HG03565 (cell line): ENCODE results near the gene KRT33A.

ENCODE experiments used
- ATAC-seq: cut with Tn5 transposase; IDR thresholded peaks from one replicate; pipeline ENCODE4 v1.9.1; 2021; ENCODE audit warnings: mild to moderate bottlenecking, moderate library complexity; ENCODE audit not compliant: unreplicated experiment

The KRT33A gene

DNA sequence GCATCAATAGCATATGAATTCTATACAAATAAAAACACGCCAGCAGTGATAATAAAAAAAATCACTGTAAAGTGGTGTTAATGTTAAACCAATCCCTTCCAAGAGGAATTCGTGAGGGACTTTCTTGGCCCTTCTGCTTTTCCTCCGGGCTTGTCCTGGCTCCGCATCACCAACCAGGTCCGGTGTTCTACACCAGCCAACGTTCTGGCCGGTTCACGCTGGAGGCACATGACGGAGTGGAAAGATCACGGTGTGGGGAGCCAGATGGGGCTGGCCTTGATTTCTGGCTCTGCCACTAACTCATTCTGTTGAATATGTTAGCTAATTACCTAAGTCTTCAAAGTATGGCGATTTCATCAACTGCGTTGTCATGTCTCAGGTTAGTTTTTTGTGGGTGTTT is 46.5 kb downstream of the KRT33A start:
- ATAC-seq = no peak

DNA sequence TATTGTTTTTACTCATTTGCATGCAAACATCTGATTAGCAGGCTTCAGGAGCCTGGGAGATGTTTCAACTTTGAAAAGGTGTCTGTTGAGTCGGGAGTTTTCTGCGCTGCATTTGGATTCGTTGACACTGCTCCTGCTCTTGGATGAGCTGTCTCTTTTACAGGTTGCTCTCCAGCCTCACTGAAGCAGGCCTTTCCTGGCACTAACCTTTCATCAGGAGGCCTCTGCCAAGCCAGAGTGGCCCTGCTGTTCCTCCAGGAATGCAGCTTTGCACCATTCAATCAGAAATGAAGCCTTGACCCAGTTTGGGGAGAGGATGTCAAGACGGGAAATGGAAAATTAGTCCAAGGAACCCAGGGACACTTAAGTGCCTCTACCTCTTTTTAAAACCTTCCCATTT is 47.6 kb downstream of the KRT33A start:
- ATAC-seq = no peak

DNA sequence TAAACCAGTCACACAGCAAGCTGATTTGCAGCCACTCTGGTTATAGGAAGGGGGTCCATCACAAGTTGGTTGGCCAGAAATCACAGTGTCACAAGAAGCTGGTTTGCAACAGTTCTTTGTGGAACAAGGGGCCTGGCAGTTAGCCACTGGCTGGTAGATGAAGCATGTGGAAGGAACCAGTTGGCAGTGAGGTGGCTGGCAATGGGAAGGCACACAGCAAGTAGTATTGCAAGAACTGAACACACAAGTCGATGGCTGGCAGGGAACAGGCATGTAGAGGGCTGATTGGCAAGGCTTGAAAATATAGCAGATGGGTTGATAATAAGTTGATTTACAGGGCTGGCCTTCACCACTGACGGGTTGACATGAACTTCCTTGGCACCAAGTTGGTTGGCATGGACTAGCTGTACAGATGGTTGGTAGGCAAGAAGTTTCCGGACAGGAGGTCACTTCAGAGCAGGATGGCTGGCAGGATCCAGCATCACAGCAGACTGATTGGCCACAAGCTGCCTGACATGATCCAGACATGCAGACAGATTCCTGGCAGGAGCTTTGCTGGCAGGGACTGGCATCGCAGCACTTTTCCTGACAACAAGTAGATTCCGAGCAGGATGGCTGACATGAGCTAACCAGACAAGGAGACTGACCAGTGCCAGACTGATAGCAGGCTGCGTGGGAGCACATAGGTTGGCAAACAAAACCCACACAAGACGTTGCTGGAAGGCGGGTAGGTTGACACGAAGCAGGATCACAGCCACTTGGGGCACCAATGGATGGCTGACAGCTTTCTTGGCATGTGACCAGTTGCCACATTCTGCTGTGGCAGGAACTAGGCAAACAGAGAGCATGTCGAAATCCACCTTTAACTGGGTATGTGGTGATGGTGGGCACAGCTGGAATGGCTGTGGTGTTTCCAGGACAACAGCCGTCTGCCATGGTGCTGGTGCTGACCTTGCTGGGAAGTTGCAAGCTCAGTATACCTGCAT is 48.4 kb downstream of the KRT33A start, which contains the start of gene KRTAP29-1:
Gene KRTAP29-1 (minus strand): TSS at position 936 of the 986 bp plus-strand sequence. CDS start 0 bp downstream, at position 936.
- ATAC-seq = no peak

DNA sequence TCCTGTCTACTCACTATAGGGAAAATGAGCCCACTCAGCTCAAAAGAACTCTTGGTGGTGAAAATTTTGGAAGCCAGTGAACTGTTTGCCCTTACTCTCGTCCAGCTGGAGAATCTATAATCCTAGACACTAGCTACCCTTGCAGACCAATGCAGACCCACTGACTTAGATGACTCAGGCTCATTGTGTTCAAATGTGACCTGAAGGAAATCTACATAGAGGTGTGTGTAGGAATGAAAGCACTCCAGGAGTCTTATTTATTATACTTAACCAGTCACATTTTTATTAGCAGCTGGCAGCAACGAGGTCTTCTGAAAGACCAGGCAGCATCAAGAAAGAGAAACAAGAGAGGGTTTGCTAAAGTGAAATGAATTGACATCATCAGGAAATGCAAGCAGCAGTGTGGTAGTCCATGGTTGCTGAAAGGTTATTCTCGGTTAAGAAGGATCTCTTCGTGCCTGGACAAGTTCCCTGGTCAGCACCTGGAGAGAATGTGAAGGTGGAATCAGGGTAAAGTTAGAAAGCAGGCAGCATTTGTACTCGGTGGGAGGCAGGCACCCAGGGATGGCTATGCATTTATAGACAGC is 49.3 kb downstream of the KRT33A start:
- no peak for ATAC-seq

DNA sequence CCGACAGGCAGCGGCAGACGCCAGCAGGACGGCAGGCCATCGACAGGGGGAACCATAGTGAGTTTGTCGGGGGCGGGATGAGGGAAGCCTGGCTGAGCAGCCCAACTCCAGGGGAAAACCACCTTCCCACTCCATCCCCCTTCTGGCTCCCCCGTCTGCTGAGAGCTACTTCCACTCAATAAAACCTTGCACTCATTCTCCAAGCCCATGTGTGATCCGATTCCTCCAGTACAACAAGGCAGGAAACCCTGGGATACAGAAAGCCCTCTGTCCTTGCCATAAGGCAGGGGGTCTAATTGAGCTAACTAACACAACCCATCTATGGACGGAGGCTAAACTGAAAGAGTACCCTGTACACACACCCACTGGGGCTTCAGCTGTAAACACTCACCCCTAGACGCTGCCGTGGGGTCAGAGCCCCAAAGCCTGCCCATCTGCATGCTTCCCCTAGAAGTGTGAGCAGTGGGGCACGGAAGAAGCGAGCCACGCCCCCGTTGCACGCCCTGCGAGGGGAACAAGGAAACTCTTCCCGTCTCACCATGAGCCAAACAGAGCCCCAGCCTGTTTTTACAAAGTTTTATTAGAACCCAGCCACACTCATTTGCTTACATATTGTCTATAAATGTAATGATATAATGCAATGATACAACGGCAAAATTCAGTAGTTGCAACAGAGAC is 52.0 kb downstream of the KRT33A start:
- no peak for ATAC-seq

DNA sequence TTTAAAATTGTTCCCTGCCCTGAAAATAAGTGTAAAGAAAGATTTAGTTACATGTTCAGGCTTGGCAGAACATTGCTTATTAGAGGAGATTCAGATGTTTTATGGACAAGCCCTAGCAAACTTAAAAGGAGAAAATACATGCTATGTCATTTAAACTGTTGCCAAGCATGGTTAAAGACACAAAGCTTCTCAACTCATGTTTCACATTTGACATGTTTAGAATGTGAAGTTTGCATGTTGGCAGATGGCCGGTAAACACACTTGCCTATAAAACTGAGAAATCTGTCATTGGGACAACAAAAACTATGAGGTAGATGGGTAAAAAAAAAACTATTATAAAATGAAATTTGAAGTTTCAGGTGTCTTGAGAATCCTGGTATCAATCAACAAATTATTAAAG is 53.8 kb downstream of the KRT33A start:
- no peak for ATAC-seq
